Astrocyte of the hippocampus (primary cell): ENCODE data around the gene NKX6-1.

ENCODE experiments used
- DNase-seq: peaks from one replicate; pipeline ENCODE4 v3.0.0; 2011; ENCODE audit warnings: low read depth, low spot score

Gene NKX6-1

DNA sequence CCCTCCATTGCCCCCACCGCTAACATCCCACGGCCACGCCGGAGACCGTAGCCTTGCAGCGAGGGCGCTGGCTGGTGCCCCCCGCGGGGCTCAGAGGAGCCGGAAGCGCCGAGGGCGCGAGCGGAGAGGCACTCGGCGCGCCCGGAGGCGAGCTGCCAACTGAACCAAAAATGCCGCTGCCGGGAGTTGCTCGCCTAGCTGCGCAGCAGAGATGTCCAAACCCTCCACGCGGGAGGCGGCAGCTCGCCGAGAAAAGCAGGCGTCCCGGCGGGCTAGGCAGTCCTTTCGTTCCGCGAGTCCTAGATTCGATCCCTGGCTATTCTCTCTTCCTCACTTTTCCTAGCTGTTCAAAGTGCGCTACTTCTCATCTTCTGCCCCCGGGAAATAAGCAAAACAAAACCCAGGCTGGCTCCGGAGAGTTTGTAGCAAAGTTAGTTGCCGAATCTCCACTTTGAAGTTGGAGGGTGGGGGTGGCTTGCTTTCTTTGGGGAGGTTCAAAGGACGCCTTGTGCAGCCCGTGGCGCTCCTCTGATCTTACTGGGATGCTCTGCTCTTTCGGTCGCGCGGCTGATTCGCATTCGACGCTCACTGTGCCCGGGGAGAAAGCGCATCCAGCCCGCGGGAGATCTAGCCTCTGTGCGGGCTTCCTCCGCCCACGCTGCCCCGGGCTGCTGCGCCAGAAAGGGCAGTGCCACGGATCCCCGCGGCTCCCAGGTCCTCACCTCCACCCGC is 723 bp downstream of the NKX6-1 start:
- peak; percentile 51 for DNase-seq

DNA sequence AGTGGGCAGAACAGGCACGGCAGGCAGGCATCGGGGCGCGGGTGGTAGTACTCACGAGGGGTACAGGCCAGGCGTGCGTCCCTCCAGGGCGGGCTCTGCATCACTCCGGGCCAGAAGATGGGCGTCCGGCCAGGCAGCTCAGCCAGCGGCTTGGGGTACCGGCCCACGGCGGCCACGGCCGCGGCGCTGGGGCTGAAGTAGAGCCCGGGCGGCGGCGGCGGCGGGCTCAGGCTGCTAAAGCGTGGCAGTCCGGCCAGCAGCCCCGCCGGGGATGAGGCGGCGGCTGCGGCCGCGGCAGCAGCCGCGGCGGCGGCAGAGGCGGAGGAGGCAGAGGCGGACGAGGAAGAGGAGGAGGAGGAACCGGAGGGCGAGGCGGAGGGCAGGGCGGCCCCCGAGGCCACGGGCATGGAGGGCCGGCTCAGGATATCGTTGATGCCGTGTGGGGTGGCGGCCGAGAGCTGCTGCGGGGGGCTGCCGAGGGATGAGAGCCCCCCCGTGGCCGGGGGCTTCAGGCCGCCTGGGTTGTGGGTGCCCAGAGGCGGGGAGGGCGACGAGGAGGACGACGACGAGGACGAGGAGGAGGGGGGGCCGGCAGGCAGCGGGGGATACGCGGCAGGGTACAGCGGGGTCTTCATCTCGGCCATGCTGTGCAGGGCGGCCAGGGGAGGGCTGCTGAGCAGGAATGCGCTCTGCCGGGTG is 1.4 kb downstream of the NKX6-1 start:
- no peak for DNase-seq

- DNase-seq = peak; percentile 31
Observed at GRCh38 chr4:84496706-84497503, 2.2 kb downstream of the NKX6-1 start.

- DNase-seq = no peak
Observed at GRCh38 chr4:84496331-84496705, 2.8 kb downstream of the NKX6-1 start.

GRCh38 chr4:84495794-84496261 is 3.3 kb downstream of the NKX6-1 start:
- DNase-seq = no peak

DNA sequence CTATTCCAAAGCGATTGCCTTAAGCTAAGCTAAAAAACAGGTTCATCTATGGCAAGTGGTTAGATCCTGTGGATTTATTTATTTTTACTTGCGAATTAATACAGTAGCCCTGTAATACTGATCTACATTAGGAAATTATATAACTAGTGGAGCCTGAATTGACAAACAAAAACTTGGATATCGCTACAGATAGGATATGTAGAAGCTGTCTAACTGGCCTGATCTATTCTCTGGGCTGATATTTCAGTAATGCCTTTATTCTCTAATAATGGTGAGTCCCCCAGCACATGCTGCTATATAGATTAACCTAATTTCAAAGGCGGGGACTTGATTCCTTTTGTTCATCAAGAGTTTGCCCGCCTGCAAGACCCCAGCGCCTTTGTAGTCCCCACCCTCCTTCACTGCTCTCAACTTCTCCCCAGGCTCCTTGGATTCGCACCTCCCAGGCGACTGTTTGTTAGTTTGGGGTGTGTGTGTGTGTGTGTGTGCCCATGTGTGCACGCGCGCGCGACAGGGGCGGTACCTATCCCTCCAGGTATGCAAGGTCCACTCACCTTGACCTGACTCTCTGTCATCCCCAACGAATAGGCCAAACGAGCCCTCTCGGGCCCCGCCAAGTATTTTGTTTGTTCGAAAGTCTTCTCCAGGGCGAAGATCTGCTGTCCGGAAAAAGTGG is 3.8 kb downstream of the NKX6-1 start:
- no peak for DNase-seq

GRCh38 chr4:84494531-84494930 is 4.6 kb downstream of the NKX6-1 start:
- DNase-seq = no peak

- no peak for DNase-seq
Observed at GRCh38 chr4:84494076-84494475, 5.0 kb downstream of the NKX6-1 start.

DNA sequence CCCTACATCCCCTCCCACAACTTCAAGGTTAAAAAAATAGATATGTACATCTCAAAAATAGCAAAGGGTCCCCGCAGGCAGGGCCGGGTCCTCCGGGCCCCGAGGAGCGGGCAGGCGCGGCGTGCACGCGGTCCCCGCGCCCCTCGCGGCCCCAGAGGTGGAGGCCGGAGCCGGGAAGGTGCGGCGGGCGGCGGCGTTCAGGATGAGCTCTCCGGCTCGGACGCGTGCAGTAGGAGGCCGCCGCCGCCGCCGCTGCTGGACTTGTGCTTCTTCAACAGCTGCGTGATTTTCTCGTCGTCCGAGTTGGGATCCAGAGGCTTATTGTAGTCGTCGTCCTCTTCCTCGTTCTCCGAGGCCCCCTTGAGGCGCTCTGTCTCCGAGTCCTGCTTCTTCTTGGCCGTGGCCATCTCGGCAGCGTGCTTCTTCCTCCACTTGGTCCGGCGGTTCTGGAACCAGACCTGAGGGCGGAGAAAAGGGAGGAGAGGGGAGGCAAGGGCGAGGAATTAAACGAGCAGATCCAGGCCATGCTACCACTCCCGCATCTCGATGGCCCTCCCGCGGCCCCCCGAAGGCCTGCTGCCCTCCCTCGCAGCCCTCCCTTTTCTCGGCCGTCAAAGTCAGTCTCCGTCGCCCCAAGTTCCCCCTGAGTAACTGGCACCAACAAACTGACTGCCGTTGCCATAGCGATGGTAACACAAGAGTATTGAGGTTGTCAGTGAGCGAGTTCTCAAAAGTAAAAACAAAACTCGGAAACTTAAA is 5.8 kb downstream of the NKX6-1 start:
- DNase-seq = peak; percentile 39

GRCh38 chr4:84492737-84493091 is 6.4 kb downstream of the NKX6-1 start:
- no peak for DNase-seq

DNA sequence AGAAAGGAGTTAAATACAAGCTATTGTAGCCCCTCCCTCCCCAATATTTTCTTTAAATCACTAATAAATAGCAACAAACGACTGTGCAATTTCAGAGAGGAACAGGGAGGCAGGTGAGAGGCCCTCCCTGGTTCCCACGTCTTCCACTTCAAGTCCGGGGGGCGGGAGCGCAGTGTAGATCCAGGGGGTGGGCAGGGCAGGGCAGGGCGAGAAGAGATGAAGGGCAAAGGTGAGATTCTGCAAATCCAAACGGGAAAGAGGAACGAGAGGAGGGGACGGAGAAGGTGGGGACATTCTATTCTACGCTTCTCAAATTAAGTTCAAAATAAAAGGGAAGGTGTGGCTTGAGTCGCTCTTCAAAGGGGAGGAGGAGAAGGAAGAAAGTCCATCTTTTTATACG is 6.8 kb downstream of the NKX6-1 start:
- DNase-seq = no peak

GRCh38 chr4:84491481-84491880 is 7.6 kb downstream of the NKX6-1 start:
- no peak for DNase-seq

GRCh38 chr4:84490663-84491062 is 8.4 kb downstream of the NKX6-1 start:
- no peak for DNase-seq

GRCh38 chr4:84484236-84484635 is 14.9 kb downstream of the NKX6-1 start:
- no peak for DNase-seq

DNA sequence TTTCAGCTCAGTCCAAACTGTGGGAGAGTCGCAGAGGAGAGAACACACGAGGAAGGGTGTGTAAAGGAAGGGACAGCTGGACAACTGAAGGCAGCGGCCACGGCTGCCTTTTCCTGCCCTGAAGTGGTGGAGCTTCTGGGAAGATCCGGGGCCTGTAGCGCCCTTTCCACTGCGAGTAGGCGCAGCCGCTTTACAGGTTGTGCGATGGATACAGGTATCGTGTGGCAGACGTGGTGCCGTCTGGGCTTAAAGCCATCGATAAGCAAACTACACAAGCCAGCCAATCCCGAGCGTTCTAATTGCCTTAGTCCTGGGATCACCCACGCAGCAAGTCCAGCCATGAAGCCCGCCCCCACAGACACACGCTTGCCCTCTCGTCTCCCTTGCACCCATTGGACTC is 15.4 kb downstream of the NKX6-1 start:
- DNase-seq = no peak

DNA sequence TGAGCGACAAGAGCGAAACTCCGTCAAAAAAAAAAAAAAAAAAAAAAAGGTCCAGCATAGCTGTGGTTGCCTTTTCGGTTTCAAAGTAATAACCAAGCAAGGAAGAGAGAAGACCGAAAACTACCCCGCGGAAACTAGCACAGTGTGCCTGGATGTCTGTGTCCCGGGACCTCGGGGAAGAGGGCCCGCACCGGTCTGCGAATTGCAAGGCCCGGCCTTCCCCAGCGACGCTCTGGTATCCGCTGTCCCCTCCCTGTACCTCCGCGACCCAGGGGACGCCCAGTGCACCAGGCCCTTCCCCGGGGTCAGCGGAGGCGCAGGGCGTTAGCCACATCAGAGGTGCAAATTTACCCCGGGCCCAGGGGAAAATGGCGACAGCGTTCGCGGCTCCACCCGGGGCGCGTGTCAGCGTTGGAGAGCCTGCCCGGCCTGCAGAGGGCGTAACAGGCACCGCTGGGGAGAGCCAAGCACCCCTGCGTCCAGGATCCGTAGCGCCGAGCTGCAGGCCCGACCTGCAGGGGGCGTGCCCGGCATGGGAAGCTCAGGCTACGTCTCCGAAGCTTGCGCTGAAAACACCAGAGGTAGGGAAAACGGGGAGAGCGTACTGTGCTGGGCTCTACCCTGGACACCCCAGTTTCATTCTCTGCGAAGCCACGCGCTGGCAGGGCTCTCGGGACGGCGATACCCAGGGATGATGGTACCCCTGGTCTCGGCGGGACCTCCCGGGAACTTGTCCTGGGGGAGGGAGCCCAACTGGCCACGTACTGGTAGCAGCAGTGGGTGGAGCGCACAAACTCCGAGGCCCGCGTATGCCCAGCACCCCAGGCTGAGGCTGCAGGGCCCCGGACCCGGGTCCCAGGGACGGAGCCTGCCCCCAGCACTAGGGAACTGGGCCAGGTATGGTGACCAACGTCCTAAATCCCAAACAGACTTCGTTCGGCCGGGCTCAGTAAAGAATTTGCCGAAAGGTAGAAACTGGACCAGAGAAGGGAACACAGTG is 16.2 kb downstream of the NKX6-1 start:
- DNase-seq = no peak

- DNase-seq = no peak
Observed at GRCh38 chr4:84481860-84482245, 17.2 kb downstream of the NKX6-1 start.

- no peak for DNase-seq
Observed at GRCh38 chr4:84481077-84481859, 17.8 kb downstream of the NKX6-1 start.

DNA sequence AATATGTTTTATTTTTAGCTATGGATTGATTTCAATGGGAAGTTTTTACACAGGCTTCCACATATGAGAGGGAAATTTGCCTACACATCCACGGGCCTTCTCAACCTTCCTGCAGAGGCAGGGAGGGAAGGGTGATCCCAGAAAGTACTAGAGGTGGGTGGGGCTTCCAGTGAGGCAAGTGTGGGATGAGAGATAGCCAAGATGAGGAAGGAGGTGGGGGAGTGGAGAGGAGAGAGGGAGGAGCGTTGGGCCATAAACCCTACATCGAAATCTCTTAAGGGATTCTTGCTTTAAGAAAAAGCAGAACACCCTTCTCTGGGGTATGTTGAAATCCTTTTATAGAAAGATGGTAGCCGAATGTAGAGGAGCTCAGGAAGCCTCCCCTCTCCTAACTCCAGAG is 19.0 kb downstream of the NKX6-1 start:
- no peak for DNase-seq
